Stimulated activated CD8-positive, alpha-beta memory T cell treated with anti-CD3 and anti-CD28 coated beads, Interleukin-12 subunit alpha, Interleukin-12 subunit beta, amount 100 ng/mL, for 4 hours (primary cell): ENCODE measurements around the gene KRT26.
"Not testable (repeated sequence)": the region's sequence is repeated elsewhere in the genome, so short reads cannot be mapped to it uniquely, and the experiment has no call there.

Source experiments
- DNase-seq: peaks from one replicate; pipeline ENCODE4 v3.0.0-alpha.2; 2020; ENCODE audit warnings: low read depth

The KRT26 gene

DNA sequence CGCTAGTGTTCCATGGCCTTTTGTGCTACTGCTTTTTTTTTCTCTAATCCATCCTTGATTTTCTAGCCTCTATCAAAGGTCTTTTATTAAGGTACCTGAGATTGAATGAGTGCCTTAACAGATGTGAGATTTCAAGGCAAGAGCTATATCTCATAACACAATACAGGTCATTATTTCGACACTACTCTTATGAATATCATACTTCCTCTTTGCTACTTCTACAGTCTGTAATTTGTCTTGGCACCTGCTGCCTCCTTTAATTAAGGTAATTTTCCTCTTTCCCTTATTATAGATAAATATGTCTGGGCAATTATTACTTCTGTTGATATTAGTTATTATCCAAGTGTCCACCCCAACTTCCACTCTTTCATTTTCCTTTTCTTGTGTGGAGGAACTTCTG lies 22.5 kb upstream of the KRT26 start:
- no peak for DNase-seq

DNA sequence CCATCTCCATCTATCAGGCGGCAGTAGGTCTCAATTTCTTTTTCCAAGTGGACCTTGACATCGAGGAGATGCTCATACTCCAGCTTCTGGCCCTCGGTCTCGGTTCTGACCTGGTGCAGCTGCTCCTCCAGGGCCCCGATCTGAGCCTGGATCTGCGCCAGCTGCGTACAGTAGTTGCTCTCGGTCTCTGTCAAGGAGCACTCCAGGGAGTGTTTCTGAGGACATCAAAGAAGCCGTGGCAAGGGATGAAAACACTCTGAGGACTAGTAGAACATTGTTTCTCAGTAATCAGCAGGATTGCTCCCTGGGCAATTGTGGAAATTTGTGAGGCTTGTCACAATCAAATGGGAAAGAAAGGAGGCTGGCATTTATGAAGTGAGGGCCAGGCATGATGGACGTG lies 21.8 kb upstream of the KRT26 start:
- DNase-seq: no peak

DNA sequence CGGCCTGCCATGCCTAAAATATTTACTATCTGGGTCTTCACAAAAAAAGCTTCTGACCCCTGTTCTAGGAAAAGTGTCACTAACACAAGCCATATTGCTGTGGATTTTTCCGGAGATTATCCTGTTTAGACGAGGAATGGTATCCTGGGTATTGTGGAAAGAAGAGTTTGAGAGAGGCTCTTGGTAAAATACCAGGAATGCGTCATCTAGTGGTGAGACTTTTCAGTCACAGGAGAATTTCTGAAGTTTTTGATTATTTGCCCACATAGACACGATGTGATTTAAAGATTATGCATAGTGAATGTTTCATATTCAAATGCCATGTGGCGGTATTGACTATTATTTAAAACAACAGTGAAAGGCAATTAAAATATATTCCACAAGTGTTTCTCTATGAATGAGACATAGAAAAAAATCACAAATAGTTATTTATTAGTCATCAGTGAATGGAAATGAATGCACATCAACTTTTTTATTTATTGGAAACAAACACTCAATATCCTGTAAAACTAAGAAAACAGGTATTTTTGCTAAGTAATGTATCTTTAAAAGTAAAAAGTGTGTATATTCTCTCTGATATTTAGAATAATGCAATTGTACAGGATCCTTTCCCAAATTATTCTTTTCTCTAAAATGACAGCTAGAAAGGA lies 19.9 kb upstream of the KRT26 start:
- DNase-seq: no peak

DNA sequence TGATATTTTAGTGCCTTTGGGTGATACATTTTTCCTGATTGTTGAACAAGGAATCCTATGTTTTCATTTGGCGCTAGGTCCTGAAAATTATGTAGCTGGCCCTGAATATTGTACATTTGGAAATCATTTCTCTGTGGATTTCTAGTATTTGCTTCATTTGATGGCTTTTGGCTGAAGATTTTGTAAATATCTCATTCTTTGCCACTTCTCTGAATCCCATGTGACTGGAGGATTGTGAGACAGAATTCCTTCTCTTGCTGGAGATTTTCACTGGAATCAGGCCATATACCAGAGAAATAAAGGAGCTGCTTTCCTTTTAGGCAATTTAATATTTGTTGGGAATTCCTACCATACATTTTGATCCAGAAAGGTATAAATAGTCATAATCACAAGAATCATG lies 19.1 kb upstream of the KRT26 start:
- no peak for DNase-seq

DNA sequence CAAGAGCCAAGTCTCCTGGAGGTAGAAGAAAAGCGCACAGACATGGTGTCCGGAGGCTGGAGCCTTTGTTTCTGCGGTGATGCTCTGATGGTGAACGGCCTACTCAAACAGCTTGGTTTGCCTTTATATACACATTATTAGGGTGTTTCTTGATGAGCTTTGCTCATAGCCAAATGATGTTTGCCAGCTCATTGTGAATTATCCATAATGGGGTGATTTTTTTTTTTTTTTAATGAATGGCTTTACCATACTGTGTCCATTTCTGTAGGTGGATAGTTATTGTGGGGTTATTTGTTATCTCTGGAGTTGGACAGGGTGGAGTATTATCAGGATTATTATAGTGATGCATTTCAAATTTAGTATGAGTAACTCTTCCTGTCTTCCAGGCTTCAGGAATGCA lies 10.4 kb upstream of the KRT26 start, which contains the start of gene KRT27:
KRT27 (minus strand) TSS at position 101 of the 400 bp plus-strand sequence; CDS start at position 44, 57 bp downstream.
- DNase-seq: no peak

DNA sequence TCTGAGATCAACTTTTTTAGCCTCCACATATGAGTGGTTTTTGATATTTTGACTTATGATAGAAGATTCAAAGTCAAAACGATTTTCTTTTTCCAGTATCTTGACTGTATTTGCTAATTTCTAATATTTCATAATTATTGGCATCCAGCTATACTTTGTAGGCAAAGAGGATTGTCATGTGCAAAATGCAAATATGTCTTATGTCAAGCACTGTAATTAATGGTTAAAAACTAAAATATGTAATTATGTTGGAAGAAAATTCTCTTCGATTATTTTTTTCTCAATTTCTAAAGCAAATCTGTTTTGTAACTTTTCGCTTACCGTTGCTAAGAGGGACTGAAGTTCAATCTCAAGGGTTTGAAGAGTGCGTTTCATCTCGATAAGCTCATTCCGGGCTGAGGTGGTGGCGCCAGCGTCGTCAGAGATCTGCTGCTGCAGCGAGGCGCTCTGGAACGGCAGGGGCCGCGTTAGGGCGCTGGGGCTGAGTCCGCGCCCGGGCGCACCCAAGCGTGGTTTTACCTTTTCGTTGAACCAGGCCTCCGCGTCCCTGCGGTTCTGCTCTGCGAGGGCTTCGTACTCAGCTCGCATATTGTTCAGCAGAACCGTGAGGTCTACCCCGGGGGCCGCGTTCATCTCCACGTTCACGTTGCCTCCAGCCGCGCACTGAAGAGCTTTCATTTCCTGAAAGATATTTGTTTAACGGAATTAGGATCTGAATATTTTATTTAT lies 7.3 kb upstream of the KRT26 start:
- DNase-seq: no peak

DNA sequence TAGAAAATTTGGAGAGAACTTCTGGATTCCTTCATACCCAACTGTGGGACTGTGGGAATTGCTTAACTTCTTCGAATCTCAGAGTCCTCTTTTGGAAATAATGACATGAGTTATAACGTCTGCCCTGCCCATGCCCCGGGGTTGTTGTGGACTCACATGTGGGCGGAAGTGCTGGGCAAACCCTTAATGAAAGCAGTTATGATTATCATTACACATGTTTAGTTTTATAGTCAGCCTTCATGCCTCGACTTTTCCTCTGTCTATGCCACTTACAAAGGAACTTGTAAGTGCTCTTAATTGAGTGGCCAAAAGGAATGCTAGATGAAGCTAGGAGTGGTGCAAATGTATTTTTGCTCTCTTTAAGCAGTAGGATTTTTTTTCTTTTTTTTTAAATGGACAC lies 6.5 kb upstream of the KRT26 start:
- no peak for DNase-seq

DNA sequence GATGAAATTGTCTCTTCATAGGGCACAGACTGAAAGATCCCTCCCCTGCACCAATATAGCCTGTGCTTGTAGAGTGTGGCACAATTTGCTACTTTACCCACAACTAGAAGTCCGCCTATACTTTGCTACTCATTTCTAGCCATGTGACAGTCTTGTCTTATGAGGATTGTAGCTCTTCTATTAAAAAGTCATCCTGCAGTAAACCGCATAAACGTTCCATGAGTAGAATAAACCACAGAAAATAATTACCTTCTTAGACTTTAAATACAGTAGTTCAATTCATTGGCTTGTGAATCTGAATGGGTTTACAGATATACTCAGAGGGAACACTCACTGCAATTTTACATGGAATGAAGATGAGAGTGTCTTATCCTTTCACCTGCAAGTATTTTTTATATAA lies 6.0 kb upstream of the KRT26 start:
- no peak for DNase-seq

DNA sequence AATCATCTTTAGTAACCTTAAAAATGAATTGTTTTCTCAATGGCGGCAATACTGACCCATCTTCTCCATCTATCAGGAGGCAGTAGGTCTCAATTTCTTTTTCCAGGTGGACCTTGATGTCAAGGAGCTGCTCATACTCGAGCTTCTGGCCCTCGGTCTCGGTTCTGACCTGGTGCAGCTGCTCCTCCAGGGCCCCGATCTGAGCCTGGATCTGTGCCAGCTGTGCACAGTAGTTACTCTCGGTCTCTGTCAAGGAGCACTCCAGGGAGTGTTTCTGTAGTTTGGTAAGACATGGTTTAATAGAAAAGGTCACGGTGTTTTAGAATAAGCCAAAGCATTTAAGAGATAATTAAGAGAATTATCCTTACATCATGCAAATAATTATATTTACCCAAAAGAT lies 5.5 kb upstream of the KRT26 start:
- no peak for DNase-seq

DNA sequence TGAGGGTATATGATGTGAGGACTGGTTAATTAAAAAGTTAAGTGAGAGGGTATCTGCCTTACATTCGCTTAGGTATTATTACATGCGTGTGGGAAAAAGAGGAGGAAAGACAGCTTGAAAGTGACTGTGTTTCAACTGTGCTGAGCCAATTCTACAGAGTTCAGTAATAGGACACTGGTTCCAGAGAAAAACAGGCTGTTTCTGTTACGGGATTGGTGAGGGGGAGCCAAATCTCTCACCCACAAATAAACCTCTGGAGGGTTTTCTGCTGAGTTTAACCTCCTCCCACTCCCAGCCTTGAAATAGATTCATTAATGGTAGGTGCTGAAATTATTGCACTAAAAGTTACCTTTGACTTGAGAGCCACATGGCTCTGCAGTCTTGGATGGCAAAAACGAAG lies 3.9 kb upstream of the KRT26 start:
- DNase-seq: no peak

DNA sequence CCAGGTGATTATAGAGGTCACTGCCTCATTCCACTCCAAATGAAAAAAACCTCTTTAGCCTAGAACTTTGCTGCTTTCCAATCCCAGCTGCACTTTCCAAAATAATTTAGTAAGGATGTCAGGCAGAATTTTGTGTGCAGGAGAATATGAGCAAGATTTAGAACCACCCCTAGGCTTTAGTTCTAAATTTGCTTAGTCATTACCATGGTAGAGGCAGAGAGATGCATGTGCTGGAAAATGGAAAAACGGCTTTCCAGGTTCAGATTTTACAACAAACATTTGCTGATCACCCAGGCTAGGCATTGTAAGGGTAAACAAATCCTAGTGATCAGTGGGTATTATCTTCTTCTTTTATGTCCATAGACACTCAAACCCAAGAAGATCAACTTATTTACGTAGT lies 6.3 kb downstream of the KRT26 start:
- DNase-seq: no peak

DNA sequence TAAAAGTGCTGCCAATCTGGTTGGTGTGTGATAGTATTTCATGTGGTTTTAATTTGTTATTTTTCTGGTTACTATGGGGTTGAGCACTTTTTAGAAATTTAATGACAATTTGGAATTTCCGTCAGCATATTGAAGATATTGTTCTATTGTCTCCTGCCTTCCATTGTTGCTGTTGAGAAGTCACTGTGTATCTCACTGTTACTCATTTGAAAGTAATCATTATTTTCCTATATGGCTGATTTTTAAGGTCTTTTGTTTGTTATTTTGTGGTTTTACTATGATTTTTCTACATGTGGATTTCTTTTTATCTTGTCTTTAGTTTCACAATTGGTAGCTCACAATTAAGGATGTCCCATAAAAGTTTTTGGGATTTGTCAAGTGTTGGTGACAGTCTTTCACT lies 8.2 kb downstream of the KRT26 start:
- DNase-seq: no peak

DNA sequence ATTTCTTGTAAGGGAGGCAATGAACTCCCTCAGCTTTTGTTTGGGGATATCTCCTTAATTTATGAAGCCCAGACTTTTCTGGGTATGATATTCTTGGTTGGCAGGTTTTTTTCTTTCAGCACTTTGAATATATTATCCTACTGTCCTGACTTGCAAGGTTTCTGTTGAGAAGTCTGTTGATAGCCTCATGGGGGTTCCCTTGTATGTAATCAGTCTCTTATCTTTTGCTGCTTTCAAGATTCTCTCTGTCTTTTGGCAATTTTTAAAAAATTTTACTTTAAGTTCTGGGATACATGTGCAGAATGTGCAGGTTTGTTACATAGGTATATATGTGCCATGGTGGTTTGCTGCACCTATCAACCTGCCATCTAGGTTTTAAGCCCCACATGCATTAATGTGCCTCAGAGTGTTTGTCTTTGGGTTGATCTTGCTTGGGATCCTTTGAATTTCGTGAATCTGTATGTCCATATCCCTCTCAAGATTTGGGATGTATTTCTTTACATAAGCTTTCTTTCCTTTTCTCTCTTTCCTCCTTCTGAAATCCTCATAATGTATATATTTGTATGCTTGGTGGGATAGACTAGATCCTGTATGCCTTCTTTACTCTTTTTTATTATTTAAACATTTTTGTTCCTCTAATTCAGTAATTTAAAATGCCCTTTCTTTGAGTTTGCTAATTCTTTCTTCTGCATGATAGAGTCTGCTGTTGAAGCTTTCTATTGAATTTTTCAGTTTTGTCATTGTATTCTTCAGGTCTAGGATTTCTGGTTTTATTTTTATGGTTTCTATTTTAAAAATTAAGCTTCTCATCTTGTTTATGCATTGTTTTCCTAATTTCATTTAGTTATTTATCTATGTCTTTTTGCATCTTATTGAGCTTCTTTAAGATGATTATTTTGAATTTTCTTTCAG lies 11.6 kb downstream of the KRT26 start:
- no peak for DNase-seq

DNA sequence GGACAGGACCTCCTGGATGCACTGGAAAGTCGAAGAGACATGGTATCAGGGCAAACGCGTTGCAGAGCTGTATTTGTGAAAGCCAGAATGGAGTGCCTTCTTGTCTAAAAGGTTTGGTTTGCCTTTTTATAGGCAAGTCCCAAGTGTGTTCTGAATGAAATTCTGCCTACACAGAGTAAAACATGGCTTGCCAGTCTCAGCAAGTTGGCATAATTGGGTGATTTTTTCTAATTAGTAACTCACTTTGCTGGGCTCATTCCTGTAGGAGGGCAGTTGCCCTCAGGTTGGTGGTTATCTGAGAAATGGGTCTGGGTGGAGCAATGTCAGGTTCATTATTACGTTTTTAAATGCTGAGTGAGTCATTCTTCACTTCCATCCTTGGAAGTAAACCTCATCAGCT lies 16.8 kb downstream of the KRT26 start, which contains the start of gene KRT25:
KRT25 (minus strand) TSS at position 101 of the 400 bp plus-strand sequence; CDS start at position 41, 60 bp downstream.
- DNase-seq: no peak

DNA sequence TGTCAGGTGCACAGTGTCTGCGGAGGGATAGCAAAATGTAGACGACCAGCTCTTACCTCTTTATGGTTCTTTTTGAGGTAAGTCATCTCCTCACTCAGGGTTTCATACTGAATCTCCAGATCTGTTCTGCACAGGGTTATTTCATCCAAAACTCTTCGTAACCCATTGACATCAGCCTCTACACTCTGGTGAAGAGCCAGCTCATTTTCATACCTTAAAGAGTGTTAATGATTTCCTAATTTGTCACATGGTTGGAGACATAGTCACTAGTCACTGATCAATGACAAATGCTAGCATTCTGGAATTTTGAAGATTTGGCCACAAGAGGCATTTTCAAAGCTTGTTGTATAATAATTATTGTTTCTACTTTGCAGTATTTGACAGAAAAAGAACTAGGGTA lies 18.2 kb downstream of the KRT26 start:
- no peak for DNase-seq

DNA sequence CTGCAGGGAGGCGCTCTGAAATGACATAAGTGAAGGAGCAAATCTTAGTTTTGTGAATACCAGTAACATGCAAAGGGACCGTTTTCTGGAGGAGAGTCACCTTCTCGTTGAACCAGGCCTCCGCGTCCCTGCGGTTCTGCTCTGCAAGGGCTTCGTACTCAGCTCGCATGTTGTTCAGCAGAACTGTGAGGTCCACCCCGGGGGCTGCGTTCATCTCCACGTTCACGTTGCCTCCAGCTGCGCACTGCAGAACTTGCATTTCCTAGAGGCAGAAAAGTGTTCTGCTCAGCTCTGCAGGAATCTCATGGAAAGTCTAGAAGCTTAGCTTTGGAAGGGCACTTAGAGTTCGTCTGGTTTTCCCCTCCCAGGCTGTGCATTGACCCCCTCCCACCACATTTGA lies 20.9 kb downstream of the KRT26 start:
- DNase-seq: no peak

DNA sequence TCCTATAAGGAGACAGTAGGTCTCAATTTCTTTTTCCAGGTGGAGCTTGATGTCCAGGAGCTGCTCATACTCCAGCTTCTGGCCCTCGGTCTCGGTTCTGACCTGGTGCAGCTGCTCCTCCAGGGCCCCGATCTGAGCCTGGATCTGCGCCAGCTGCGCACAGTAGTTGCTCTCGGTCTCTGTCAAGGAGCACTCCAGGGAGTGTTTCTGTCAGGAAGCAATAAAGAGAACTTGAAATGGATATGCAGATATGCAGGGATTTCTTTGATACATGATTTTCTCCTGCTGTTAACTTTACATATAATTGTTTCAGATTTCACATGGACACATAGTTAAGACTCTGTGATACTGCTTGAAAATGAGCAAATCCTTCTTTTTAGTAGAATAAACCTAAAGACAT lies 21.6 kb downstream of the KRT26 start:
- DNase-seq: no peak

DNA sequence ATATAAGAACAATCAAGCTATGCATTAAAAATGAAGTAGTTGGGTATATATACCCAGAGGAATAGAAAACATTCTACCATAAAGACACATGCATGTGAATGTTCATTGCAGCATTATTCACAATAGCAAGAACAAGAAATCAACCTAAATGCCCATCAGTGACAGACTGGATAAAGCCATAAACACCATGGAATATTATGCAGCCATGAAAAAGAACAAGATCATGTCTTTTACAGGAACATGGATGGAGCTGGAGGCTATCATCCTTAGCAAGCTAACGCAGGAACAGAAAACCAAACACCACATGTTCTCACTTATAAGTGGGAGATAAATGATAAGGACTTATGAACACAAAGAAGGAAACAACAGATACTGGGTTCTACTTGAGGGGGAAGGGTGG lies 23.3 kb downstream of the KRT26 start:
- not testable (repeated sequence) for DNase-seq

DNA sequence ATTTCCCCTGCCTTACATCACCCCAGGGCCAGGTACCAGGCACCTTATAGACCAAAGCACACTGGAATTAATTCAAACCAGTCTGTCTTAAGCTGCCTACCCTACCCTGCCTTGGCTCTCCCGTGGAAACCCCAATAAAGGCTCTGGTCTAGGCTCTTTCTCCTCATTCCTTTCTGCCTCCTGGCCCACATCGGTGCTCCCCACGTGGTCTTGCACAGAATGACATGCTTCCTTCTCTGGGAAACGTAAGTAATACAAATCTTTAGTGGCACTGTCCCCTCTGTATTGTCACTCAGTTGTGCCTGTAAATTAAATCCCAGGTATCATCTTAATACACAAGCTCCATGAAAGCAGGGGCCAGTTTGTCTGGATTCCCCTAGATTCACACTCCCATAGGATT lies 33.4 kb downstream of the KRT26 start:
- no peak for DNase-seq

DNA sequence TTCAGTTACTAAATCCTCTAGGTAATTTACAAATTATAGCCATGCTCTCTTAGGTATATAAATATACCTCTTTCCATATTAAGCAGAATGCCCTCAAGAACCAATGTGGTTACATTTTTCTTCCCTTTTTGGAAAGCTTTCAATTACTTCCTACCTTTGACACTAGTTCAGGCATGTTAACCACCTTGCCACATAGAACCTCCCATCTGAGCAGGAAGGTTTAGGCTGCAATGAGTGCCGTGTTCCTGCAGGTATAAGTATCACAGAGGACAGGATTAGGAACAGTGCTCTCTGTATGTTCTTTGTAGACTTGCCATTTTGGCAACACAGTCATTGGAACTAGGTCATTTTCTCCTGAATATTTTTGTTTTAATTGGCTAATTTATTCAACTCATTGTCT lies 37.0 kb downstream of the KRT26 start:
- DNase-seq: no peak

DNA sequence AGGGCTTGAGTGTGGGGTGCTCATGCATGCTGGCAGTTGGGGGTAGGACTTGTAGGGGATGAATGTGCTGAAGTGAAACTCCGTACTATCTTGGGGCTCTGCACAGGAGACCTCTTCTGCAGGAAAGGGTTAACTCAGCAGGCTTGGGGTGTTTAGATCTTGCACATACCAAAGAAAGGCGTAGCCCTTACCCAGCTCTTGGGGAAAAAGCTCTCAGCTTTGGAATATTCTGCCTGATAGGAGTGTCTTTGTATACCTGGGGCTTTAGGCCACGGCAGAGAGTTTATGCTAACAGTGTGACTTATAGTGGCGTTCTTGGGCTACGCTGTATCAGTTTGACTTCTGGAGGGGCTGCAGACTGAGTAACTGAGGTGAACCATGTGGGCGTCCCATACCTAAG lies 38.0 kb downstream of the KRT26 start:
- DNase-seq: no peak

DNA sequence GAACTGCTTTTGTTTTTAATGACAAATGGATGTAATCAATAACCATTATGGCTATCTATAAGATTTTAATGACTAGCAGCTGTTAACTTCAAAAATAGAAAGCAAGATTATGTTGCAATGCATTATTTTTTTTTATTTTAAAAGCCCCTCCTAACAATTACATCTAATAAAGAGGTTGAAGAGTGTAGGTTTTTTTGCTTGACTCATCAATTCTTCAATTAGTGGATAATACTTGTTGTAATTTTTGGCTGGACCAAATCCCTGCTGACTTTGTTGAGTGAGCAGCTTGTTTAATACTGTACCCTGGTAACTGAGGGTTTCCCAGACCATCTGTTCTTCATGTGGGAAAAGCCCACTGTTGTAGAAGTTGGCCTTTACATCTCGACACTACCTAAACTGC lies 41.0 kb downstream of the KRT26 start:
- no peak for DNase-seq
